GM18499 (cell line): ENCODE measurements around the gene SLC34A3.

ENCODE experiments used
- ATAC-seq: cut with Tn5 transposase; IDR thresholded peaks from one replicate; pipeline ENCODE4 v1.9.1; 2021; ENCODE audit warnings: moderate number of reproducible peaks; ENCODE audit not compliant: insufficient read depth, unreplicated experiment

The SLC34A3 gene

DNA sequence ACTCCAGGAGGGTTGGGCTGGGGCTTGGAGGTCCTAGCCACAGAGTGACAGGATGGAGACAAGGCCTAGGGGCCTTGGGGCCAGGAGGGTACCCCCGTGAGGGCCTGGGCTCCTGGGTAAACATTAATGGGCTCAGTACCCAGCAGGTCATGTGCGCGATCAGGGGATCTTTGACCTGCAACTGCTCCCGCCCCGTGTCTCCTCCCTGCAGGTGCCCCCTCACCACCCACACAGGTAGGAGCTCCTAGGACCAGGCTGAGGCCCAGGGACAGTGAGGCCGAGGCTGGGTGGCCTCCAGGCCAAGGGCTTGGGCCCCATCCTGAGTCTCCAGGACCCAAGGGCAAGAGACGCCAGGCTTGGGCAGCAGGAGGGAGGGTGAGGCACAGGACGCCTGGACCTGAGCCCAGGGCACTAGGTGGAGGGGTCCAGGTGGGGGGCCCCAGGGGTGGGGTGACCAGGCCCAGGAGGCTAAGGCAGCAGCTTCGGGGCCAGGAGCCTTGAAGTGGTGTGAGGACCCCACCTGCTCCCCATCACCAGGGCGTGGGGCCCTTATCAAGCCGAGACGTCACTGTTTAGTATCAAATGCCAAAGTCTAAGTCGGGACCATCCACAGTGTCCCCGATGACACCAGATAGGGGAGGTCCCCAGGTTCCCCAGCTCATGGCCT is at the start of gene SLC34A3:
TSS of gene SLC34A3 (plus strand) at position 197 of the 667 bp plus-strand sequence. CDS start 802 bp downstream, outside the sequence.
- no peak for ATAC-seq

DNA sequence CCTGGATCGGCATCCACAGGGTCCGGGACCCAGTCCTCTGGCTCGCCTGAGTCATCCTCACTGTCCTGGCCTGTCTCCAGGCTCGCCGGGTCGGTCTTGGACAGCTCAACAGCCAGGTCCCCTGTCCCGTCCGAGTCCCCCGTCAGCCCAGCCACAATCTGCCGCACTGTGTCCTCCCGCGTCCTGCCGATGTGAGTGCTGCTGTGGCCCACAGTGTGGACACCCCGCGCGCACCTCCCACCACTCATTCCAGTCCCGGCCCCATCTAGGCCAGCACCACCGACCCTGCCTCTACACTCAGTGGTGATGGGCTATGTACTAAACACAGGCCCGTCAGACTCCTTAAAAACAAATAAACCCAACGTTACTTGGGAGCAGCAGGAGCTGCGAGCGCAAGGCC is 49.0 kb upstream of the SLC34A3 start:
- ATAC-seq: no peak

DNA sequence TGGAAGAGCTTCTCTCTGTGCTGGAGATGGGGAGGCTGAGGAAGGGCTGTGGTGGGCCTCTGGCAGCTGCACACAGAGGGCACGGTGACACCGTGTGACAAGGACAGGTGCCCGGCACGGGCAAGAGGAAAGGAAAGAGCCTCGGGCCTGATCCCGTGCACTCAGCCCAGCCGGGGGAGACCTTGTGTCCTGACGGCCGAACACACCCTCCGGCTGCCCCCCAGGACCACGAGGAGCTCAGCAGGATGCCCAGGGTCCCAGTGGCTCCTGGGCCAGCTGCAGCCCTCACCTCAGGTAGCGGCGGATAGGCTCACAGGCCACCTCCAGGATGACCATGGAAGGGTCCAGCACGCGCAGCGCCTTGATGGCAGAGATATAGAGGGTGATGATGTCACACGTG is 47.9 kb upstream of the SLC34A3 start:
- no peak for ATAC-seq

DNA sequence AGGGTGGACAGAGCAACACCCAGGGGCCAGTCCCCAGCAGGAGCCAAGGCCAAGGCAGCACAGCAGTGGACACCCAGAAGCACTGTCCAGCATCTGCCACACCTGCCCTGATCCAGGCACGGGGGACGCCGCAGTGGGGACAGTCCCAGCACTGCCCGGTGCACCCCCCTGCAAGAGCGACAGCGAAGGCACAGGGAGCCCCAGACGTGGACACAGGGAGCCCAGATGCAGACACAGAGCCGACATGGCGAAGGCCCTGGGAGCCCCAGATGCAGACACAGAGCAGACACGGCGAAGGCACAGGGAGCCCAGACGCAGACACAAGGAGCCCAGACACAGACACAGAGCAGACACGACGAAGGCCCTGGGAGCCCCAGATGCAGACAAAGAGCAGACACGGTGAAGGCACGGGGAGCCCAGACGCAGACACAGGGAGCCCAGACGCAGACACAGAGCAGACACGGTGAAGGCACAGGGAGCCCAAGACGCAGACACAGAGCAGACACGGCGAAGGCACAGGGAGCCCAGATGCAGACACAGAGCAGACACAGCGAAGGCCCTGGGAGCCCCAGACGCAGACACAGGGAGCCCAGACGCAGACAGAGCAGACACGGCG is 46.6 kb upstream of the SLC34A3 start:
- ATAC-seq: no peak

DNA sequence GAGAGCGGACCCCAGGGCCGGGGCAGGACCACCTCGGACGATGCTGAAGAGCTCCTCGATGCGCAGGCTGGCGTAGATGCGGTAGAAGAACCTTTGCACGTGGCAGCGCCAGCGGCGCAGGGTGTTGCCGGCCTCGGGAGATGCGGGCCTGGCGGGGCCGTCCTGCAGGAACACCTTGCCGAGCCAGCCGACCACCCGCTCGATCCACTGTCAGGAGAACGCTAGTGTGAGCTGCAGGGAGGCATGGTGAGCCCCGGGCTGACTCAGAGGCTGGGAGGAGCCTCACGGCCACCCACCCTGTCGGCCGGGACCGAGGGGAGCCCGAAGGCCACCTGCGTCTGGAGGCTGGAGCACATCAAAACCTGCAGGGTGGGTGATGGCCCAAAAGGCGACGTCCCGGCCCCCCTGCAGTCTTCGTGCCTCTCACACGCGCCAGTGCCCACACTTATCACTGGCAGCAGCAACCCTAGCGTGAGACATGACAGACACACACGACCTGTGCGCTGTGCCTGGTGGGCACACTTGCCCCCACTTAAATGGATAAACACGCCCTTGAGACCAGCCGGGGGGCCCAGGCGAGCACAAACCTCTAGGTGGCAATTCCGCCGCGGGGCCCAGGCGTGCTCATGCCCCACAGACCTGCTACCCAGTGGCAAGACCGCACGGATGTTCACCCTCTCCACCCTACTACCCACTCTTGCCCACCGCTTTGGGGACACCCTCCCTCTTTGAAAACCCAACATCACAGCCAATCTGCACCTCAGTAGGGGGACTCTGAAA is 45.6 kb upstream of the SLC34A3 start:
- no peak for ATAC-seq

DNA sequence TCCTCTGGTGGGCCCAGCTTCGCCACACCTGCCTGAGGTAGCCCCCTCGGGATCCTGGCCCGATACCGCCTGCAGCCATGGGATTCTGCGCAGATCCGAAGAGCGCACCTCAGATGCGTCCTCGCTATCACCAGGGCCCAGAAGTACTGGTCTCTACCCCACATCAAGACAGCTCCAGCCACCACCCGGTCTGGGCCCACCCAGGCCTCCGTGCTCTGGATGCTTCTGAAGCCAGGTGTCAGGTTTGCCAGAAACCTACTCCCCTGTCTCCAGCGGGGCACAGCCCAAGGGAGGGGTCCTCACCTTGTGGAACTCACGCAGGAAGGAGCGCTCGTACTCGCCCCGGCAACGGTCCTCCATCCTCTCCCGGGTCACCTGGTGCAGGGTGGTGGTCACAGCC is 44.8 kb upstream of the SLC34A3 start:
- ATAC-seq: no peak

DNA sequence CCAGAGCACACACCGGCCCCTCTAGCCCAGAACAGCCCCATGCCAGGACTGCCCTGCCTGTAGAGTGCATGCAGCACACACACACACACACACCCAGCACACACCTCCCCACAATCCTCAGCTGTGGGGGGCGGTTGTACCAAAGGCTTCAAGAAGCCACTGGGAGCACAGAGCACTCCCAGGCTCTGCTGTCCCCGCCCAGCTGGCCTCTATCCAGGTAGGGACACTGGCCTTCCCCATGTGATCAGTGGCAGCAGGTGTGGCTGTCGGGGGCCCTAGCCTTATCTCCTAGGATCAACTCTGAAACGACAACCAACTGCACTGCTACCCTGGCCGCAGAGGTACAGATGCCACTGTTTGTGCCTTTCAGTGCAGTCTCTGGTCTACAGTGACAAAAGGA is 44.3 kb upstream of the SLC34A3 start:
- no peak for ATAC-seq

DNA sequence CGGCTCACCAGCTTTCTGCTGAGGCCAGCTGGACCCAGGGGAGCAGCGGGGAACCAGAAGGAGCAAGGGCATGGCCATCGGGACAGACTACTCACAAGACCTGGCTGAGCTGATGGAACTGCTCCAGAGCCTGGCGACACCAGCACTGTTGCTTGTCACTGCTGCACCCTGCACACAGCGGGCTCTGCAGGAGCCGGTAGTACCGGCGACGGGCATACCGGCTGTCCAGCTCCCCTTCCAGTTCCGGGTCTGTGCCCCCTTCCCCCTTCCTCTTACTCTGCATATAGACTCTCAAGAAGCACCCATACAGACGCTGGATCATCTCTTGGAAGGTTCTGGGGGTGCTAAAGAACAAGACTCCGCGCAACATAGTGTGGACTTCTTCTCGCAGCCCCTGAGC is 43.3 kb upstream of the SLC34A3 start:
- ATAC-seq: no peak

DNA sequence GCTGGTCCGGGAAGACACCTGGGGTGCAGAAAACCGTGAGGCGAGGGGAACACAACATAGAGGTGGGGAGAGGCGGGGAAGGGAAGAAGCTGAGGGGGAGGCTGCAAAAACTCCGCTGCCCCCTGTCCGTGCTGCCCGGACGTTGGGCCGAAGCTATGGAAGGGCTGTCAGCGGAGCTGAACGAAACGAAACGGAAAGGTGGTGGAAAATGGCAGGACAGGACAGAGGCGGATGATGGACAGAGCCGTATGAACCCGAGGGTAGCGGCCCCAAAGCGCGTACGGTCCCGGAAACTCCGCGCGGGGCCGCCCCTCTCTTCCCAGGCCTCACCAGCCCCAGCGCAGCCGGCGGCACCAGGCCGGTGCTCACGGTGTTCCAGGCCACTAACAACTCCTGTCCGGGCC is 42.6 kb upstream of the SLC34A3 start:
- no peak for ATAC-seq

DNA sequence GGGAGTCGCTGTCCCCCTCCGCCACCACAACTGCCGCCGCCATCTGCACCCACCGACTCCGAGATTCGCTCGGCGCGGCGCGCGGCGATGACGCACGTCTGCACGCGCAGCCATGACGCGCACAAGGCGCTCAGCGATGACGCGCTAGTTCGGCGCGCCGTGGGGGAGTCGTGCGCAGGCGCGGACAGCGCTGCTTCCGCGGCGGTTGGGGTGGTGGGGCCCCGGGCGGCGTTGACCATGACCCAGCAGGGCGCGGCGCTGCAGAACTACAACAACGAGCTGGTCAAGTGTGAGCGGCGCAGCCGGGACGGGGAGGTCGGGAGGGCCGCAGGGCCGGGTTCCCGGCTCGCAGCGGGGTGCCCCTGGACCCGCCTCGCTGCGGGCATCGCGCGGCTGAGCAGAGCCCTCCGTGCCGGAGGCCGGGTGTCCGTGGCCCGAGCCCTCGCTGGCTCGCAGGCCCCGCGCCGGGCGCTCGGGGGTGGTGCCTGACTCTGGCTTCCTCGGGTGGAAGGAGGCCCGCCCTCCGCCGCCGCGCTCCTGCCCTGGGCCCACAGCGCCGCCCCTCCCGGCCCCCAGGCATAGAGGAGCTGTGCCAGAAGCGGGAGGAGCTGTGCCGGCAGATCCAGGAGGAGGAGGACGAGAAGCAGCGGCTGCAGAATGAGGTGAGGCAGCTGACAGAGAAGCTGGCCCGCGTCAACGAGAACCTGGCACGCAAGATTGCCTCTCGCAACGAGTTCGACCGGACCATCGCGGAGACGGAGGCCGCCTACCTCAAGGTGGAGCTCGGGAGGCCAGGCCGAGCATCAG is 42.0 kb upstream of the SLC34A3 start, which contains the start of the genes ANAPC2 and SSNA1:
TSS of gene ANAPC2 (minus strand) at position 71 of the 807 bp plus-strand sequence. CDS start at position 43, 28 bp downstream.
TSS of gene SSNA1 (plus strand) at position 187 of the 807 bp plus-strand sequence. CDS start at position 238, 51 bp downstream.
- peak; percentile 56 for ATAC-seq

DNA sequence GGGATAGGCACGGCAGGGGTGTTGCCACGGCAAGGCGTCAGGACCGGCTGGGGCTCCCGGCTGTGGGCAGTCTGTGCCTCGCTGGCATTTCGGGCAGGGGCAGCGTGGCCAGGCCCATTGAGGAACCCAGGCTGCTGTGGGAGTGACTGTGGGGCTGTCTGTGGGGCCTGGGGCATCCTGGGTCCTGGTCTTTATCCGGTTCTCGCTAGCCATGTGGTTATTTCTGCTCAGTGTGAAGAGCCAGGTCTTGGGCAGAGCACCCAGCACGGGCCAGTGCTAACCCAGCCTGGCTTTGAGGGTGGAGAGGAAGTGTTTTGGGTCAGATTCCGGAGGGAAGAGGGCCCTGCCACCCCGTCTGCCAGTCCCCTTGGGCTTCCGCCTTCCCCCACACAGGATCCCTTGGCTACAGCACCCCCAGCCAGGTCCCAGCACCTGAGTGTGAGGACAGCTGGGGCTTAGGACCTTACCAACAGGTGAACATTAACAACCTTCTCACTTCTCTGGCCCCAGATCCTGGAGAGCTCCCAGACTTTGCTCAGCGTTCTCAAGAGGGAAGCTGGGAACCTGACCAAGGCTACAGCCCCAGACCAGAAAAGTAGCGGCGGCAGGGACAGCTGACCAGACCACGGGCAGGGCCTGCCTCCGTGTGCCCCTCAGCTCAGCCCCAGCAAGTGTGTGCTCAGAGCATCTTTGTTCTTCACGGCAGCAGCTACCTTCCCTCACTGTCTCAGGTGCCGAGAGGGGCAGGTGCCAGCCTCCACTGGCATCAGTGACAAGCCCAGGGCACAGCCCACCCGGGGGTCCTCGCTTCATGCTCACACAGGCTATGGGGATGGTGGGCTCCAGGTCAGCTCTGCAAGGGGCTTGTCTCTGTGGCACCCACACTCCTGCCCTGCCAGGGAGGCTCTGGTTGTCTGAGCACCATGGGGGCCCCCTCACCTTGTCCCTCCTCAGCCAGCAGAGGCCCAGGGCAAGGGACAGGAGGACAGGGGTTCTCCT is 41.1 kb upstream of the SLC34A3 start:
- no peak for ATAC-seq

DNA sequence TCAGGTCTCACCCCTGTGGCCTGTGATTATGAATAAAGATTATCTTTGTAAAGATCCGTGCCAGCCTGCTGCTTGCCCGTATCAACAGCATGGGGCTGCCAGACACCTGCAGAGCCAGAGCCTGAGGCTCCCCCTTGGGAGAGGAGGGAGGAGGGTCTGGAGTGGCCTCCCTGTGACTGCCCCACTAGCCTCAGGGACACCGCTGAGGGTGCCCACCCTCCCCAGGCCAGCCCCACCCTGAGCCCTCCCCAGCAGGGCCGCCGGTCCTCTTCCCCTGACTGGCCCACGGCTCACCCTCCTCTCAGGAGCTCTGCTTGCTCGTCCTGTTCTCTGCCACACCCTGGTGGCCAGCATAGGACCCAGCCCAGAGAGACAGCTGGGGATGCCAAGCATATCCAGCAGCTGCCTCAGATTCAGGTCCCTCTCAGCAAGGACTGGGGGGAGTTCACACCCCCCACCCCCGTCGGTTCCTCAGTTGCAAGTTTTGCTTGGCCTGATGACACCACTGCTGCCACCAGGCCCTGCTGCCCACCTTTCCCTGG is 40.3 kb upstream of the SLC34A3 start:
- ATAC-seq: no peak

DNA sequence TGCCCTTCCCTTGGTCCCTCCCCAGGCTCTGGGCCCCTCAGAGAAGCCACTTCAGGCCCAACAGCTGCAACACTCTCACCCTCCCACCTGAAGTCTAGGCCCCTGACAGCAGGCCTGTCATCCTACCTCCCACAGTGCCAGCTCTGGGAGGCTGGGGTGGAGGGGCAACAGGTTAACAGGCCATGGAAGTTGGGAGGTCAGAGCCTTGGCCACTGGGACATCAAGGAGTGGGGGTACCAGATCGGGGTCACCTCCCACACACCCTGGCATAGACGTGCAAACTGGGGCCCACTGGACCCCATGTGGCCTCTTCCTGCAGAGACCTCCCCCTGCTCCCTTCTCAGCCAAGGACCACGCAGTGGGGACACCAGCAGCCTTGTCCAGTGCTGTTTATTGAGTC is 39.5 kb upstream of the SLC34A3 start:
- ATAC-seq: no peak

DNA sequence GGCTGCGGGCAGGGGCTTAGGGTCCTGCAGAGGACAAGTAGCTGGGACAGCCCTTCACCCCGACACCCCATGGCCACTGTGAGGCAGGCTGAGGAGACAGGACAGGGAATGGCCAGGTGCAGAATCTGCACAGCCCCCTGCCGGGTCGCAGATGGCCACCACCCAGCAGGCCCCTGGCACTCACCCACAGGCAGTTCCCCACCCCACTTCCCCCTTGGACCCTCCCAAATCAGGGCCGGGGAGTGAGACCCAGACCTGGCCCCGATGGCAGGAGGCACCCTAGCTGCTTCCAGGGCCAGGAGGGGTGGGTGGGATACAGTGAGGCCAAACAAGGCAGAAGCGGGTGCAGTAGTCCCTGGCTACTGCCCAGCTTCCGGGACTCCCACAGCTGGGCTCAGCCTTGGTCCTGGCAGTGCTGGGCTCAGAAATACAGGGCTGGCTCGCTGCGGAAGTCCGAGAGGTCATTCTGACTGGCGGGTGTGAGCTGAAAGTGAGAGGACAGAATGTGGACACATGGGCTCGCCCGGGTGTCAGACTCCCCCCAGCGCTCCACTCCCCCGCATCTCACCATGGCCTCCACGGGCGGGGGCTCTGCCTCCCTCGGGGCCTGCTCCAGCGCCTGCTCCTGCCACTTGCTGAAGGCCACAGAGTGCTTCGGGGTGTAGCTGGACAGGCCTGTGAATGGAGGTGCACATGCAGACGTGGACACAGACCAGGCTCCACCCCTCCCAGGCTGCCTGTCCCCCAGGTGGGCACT is 38.8 kb upstream of the SLC34A3 start:
- no peak for ATAC-seq

DNA sequence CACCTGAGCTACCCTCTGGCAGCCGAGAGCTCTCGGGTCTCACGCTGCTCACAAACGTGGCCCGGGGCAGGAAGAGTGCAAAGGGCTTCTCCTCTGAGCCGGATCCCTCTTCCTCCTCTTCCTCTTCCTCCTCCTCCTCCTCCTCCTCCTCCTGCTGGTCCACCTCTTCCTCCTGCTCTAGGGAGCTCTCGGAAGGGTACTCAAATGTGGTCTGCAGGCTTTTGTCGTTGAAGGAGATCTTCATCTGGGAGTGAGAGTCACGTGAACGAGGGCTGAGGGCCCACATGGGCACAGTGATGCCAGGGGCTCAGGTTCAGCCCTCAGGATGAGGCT is 38.3 kb upstream of the SLC34A3 start:
- ATAC-seq: no peak

DNA sequence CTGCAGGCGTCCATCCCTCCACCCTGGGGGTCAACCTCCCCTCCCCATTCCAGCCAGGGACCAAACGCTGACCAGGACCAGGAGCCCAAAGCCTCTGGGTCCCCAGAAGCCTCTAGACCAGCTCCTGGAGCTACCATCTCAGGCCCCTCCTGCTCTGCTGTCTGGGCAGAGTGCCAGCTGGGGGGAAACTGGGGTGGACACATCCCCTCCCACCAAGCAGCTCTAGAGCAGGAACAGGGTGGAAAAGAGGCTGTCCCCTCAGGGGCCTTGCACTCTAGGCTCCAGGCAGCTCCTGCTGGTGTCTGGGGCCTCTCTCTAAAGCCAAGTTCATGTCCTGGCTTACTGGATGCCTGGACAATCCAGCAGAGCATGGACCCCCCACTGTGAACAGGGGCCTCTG is 37.8 kb upstream of the SLC34A3 start:
- ATAC-seq: no peak

DNA sequence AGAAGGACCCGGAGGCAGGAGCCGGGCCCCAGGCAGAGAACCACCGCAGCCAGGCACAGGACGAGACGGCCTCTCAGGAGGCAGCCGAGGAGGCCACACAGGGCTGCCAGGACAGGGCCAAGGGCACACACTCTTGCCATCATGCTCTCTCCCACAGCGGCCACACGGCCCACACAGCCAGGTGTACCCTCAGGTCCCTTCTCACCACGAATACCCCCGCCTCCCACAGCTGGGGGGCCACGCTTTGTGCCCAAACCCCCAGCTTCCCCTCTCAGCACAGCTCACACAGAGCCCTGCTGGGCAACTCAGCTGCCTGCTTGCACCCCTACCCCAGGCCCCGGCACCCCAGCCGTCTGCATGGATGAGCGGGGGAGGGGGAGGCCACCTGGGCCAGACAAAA is 36.9 kb upstream of the SLC34A3 start:
- no peak for ATAC-seq

DNA sequence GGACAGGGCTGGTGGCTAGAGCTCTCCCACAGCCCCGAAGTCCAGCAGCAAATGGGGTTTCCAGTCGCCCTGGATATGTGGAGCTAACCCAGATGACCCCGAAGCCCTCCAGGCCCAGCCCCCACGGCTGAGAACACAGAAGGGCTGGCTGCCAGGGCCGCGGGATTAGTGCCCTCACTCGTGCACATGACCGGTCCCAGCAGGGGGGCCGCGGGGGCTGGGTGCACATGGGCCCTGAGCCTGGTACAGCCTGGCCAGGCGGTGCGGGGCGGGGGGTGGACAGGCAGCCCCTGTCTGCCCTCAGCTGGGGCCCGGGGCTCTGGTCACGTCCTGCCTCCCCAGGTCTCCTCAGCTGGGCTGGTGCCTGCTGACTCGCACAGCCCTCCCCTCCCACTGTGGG is 36.3 kb upstream of the SLC34A3 start:
- ATAC-seq: no peak
